HepG2 (cell line): Measurements from ENCODE around the gene CCDC106. TPM values are rescaled to one million over a fixed set of nuclear protein-coding genes. Genes with fewer than 3 reads are reported as not detected.

Experiments
- ATAC-seq: fragments of 200-7000 bp; cut with Tn5 transposase; 3 replicates; pipeline ENCODE4 v1.9.1; 2020; ENCODE audit warnings: mild to moderate bottlenecking, moderate library complexity
- BruUV-seq: library from RNA; stranded (reverse); fragments of 400-500 nt; replicated peaks from 2 replicates; lab custom pipeline; 2021; lab: Mats Ljungman, UMichigan
- CTCF ChIA-PET: fragments of 300-600 bp; formaldehyde crosslinking; extraction: SDS; loops from one replicate; lab custom pipeline; 2021; ENCODE audit warnings: low total read pairs, inconsistent platforms, low intra/inter-chr PET ratio; lab: Yijun Ruan, JAX
- POLR2A ChIA-PET: fragments of 350-600 bp; sonication (Branson Sonifier 250); formaldehyde crosslinking; loops from one replicate; lab custom pipeline; 2020; ENCODE audit warnings: antibody characterized with exemption, inconsistent platforms; lab: Yijun Ruan, JAX
- DNase-seq: peaks from one replicate; pipeline ENCODE4 v3.0.0-alpha.2; 2015; ENCODE audit warnings: low spot score
- FAIRE-seq: peaks from 3 replicates; lab custom pipeline; 2011; peaks lifted over from hg19 to GRCh38; lab: Jason Lieb, UNC
- H2AFZ ChIP-seq: one replicate; pipeline ENCODE4 v1.6.1; 2011; ENCODE audit warnings: low read length, inconsistent platforms
- H3K27ac ChIP-seq: fragments of 300-600 bp; 3 replicates; pipeline ENCODE4 v1.8.0; 2011; ENCODE audit warnings: mixed run types, mild to moderate bottlenecking, mixed read lengths, low read length, inconsistent platforms; ENCODE audit not compliant: insufficient read depth; ENCODE audit errors: extremely low read length
- H3K27me3 ChIP-seq, 2 experiments: fragments of 200-600 bp in 1 of 2; 2 replicates in 1 of 2; 3 replicates in 1 of 2; pipeline versions ENCODE4 v1.6.0 to v1.8.0; 2011; ENCODE audit warnings: low read length in 2 of 2, mild to moderate bottlenecking in 2 of 2, moderate library complexity in 2 of 2, inconsistent platforms in 1 of 2; ENCODE audit not compliant: insufficient read depth in 2 of 2, control insufficient read depth in 1 of 2
- H3K36me3 ChIP-seq, 2 experiments: fragments of 200-600 bp in 1 of 2; replicated peaks in 1 of 2; 2 replicates in 1 of 2; 3 replicates in 1 of 2; pipeline versions ENCODE4 v1.5.1 to v1.8.0; 2011; ENCODE audit warnings: low read length in 2 of 2, inconsistent platforms in 1 of 2; ENCODE audit not compliant: insufficient read depth in 2 of 2, control insufficient read depth in 1 of 2
- H3K4me1 ChIP-seq: 2 replicates; pipeline ENCODE4 v1.5.1; 2012; ENCODE audit warnings: low read length, inconsistent platforms; ENCODE audit not compliant: insufficient read depth
- H3K4me2 ChIP-seq: 2 replicates; pipeline ENCODE4 v1.6.0; 2011; ENCODE audit warnings: low read depth, low read length, inconsistent platforms
- H3K4me3 ChIP-seq, 3 experiments: fragments of 200-600 bp in 1 of 3; sonication (generic), shearing (Covaris generic) in 1 of 3; replicated peaks in 1 of 3; 2 replicates each; pipeline ENCODE4 v1.5.1; 2011 to 2016; ENCODE audit warnings: low read length in 3 of 3, inconsistent platforms in 2 of 3, low read depth in 2 of 3, mild to moderate bottlenecking in 2 of 3, control low read depth in 1 of 3, mixed read lengths in 1 of 3; ENCODE audit not compliant: insufficient read depth in 1 of 3
- H3K79me2 ChIP-seq: one replicate; pipeline ENCODE4 v1.6.1; 2011; ENCODE audit warnings: low read length, inconsistent platforms; ENCODE audit not compliant: insufficient read depth
- H3K9ac ChIP-seq: 2 replicates; pipeline ENCODE4 v1.6.0; 2011; ENCODE audit warnings: mild to moderate bottlenecking, low read depth, low read length, inconsistent platforms; ENCODE audit not compliant: insufficient read depth
- H3K9me3 ChIP-seq: 2 replicates; pipeline ENCODE4 v1.5.1; 2012; ENCODE audit warnings: mild to moderate bottlenecking, low read length
- H4K20me1 ChIP-seq: 2 replicates; pipeline ENCODE4 v1.6.0; 2011; ENCODE audit warnings: inconsistent platforms, mild to moderate bottlenecking, low read length, moderate library complexity; ENCODE audit not compliant: insufficient read depth
- CCAR2 ChIP-seq: fragments of 200-400 bp; formaldehyde crosslinking; optimal IDR thresholded peaks from 2 replicates; pipeline ENCODE3; 2018; ENCODE audit warnings: low read depth, mild to moderate bottlenecking, low read length, moderate library complexity
- DNMT3B ChIP-seq: conservative IDR thresholded peaks from 2 replicates; pipeline ENCODE4 v1.6.1; 2016; ENCODE audit warnings: missing biosample characterization, control low read depth
- HOXA9 ChIP-seq: sonication (generic); formaldehyde crosslinking; IDR thresholded peaks from 2 replicates; pipeline ENCODE4 v1.8.1; 2022; ENCODE audit warnings: missing genetic modification reagents, mild to moderate bottlenecking, moderate library complexity, borderline replicate concordance
- RELA ChIP-seq: sonication (generic); formaldehyde crosslinking; IDR thresholded peaks from 2 replicates; pipeline ENCODE4 v1.4.0; 2020; ENCODE audit warnings: missing genetic modification reagents
- SRSF1 ChIP-seq: fragments of 200-400 bp; formaldehyde crosslinking; optimal IDR thresholded peaks from 2 replicates; pipeline ENCODE3; 2017; ENCODE audit warnings: mild to moderate bottlenecking, low read depth, low read length, moderate library complexity
- STAT5B ChIP-seq: sonication (generic); formaldehyde crosslinking; IDR thresholded peaks from 2 replicates; pipeline ENCODE4 v1.4.0; 2020; ENCODE audit warnings: missing genetic modification reagents
- TEF ChIP-seq: sonication (generic); formaldehyde crosslinking; IDR thresholded peaks from 2 replicates; pipeline ENCODE4 v1.5.0; 2020; ENCODE audit warnings: missing genetic modification reagents
- ZBTB1 ChIP-seq: sonication (generic); formaldehyde crosslinking; IDR thresholded peaks from 2 replicates; pipeline ENCODE4 v1.4.0; 2020; ENCODE audit warnings: missing genetic modification reagents, borderline replicate concordance
- ZC3H13 ChIP-seq: sonication (generic); formaldehyde crosslinking; IDR thresholded peaks from 2 replicates; pipeline ENCODE4 v1.8.1; 2023; ENCODE audit warnings: mild to moderate bottlenecking, missing genetic modification reagents, moderate library complexity
- ZNF10 ChIP-seq: sonication (generic); formaldehyde crosslinking; IDR thresholded peaks from 2 replicates; pipeline ENCODE4 v1.4.0; 2020; ENCODE audit warnings: mild to moderate bottlenecking, low read depth, missing genetic modification reagents, borderline replicate concordance
- ZNF3 ChIP-seq: IDR thresholded peaks from 2 replicates; pipeline ENCODE4 v1.7.0; 2017; ENCODE audit warnings: inconsistent platforms
- ZNF761 ChIP-seq: sonication (generic); formaldehyde crosslinking; conservative IDR thresholded peaks from 2 replicates; pipeline ENCODE4 v1.4.0; 2020; ENCODE audit warnings: mild to moderate bottlenecking, missing genetic modification reagents
- ZNF781 ChIP-seq: sonication (generic); formaldehyde crosslinking; IDR thresholded peaks from 2 replicates; pipeline ENCODE4 v1.5.1; 2020; ENCODE audit warnings: borderline replicate concordance, mild to moderate bottlenecking, missing genetic modification reagents; ENCODE audit errors: not compliant biosample characterization
- ZNF891 ChIP-seq: sonication (generic); formaldehyde crosslinking; IDR thresholded peaks from 2 replicates; pipeline ENCODE4 v1.5.0; 2020; ENCODE audit warnings: mild to moderate bottlenecking, missing genetic modification reagents
- ZSCAN12 ChIP-seq: sonication (generic); formaldehyde crosslinking; IDR thresholded peaks from 2 replicates; pipeline ENCODE4 v1.9.0; 2021; ENCODE audit warnings: mild to moderate bottlenecking, missing genetic modification reagents
- WGBS: methylation state at CpG from one replicate; pipeline ENCODE4 v1.1.6; 2017; ENCODE audit warnings: low lambda C conversion rate; 5-methylcytosine and 5-hydroxymethylcytosine counted together
- in situ Hi-C: cut with HindIII; loops from 2 replicates; pipeline ENCODE4 v1.10.0; 2017; ENCODE audit warnings: low pct_unique_long_range_greater_than_20kb; ENCODE audit not compliant: extremely low pct_ligation_motif_present
- intact Hi-C: fragments of 100-400 bp; cut with micrococcal nuclease; formaldehyde crosslinking; loops from one replicate; pipeline ENCODE4 v1.10.0; 2022; ENCODE audit not compliant: unreplicated experiment
- polyA plus RNA-seq, 8 experiments: library from polyadenylated mRNA; depleted of rRNA in 3 of 8; stranded (reverse) in 7 of 8; unstranded in 1 of 8; fragments of >200 nt; fragmentation: Illumina TruSeq in 4 of 8; extraction: Trizol in 4 of 8; gene quantifications; 2 replicates each; pipeline versions ENCODE4 v1.2.1 to v1.2.3, GENCODE V29; 2011 to 2016; ENCODE audit warnings: low read depth in 4 of 8, missing spikeins in 1 of 8, mixed read lengths in 1 of 8; ENCODE audit not compliant: insufficient read depth in 1 of 8
- total RNA-seq, 5 experiments: library from RNA; depleted of rRNA; stranded (reverse); fragments of >200 nt; fragmentation: Illumina TruSeq; extraction: Trizol; gene quantifications; 2 replicates each; pipeline ENCODE4 v1.2.3, GENCODE V29; 2016; ENCODE audit warnings: low read depth in 1 of 5
- TF ChIP-seq, protein P1 (sequence below): sonication (generic); formaldehyde crosslinking; IDR thresholded peaks from 2 replicates; pipeline ENCODE4 v1.4.0; 2020; ENCODE audit warnings: missing genetic modification reagents, mild to moderate bottlenecking, borderline replicate concordance

CCDC106 gene
- total and polyA plus RNA-seq, 2 of the 13 experiments (the other 11 are each of a cell fraction or from before 2014, with no cell fraction given), result 4.7 to 8.8 TPM

DNA sequence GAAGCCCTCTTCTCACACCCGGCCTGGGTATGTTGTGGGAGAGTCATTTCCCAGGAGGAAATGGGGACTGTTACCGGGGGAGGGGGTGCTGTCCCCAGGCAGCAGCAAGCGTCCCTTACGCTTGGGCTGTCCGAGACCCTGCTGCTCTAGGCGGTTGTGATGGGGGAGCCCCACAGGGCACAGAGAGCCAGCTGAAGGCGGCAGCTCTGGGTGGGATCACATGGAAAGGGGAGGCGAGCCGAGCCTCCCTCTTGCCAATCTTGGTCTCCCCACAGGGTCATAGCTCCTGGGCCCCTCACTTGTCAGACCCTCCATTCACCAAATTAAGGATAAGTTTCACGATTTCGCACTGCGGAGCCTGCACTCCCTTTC, 49.0 kb downstream of the CCDC106 start:
- DNase-seq (no peak), FAIRE-seq (no peak), ATAC-seq (no peak)
- no peak overlapping the region for H3K4me2 ChIP-seq
- H4K20me1 ChIP-seq, result no peaks in the 10 kb centered on the region
- intact Hi-C loops (no loop called here), in situ Hi-C loops (no loop called here)
- no peak overlapping the region for H3K4me3 ChIP-seq
- no peaks in the 10 kb centered on the region for H3K79me2 ChIP-seq
- no peaks in the 10 kb centered on the region for H3K9me3 ChIP-seq
- ChIA-PET CTCF (no interaction called here), POLR2A (interaction anchor here (2.0 kb wide), 1 partner anchor 13 kb away, joined by 5 read pairs; no protein-coding TSS in a partner anchor)
- H2AFZ ChIP-seq, result no peak overlapping the region
- WGBS, result 92% methylated on average over 7 of the region's 12 CpGs
- H3K27ac ChIP-seq, result no peak overlapping the region
- no peaks in the 10 kb centered on the region for H3K27me3 ChIP-seq
- H3K36me3 ChIP-seq, result peaks cover 15 to 27% of the 10 kb centered on the region in 2 experiments; a peak in 4 of 5 replicates
- no TSS peak for BruUV-seq
- no peak overlapping the region for H3K9ac ChIP-seq
- no peak for TF ChIP-seq DNMT3B (CRISPR knock-in tag)
- no peak for TF ChIP-seq RELA (CRISPR knock-in tag)
- TF ChIP-seq ZNF3, result no peak
- no peak for TF ChIP-seq SRSF1
- TF ChIP-seq ZBTB1 (CRISPR knock-in tag), result no peak
- TF ChIP-seq CCAR2, result no peak
- no peak for TF ChIP-seq ZNF891 (CRISPR knock-in tag)
- no peak for TF ChIP-seq ZNF10 (CRISPR knock-in tag)
- TF ChIP-seq ZSCAN12 (CRISPR knock-in tag), result no peak
- no peak for TF ChIP-seq TEF
- TF ChIP-seq ZNF781 (CRISPR knock-in tag), result no peak
- no peak for TF ChIP-seq HOXA9
- TF ChIP-seq, protein P1, sequence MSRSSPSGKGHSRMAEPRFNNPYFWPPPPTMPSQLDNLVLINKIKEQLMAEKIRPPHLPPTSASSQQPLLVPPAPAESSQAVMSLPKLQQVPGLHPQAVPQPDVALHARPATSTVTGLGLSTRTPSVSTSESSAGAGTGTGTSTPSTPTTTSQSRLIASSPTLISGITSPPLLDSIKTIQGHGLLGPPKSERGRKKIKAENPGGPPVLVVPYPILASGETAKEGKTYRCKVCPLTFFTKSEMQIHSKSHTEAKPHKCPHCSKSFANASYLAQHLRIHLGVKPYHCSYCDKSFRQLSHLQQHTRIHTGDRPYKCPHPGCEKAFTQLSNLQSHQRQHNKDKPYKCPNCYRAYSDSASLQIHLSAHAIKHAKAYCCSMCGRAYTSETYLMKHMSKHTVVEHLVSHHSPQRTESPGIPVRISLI (CRISPR knock-in tag), result no peak
- no peak for TF ChIP-seq ZC3H13 (CRISPR knock-in tag)
- no peak for TF ChIP-seq ZNF761
- TF ChIP-seq STAT5B (CRISPR knock-in tag), result no peak
- H3K4me1 ChIP-seq, result no peaks in the 10 kb centered on the region
